Transverse colon (tissue), 4 donors: Measurements from ENCODE around the gene KCP. TPM values are rescaled to one million over a fixed set of nuclear protein-coding genes. Genes with fewer than 3 reads are reported as not detected.

Experiments
- DNase-seq: peaks from one replicate; pipeline ENCODE4 v3.0.0-alpha.2; 2019
- H3K27ac ChIP-seq, 4 donors: fragments of 200-600 bp; sonication (generic); 2 replicates each; pipeline ENCODE4 v1.5.1; 2016 to 2018; ENCODE audit warnings: inconsistent platforms in 4 of 4
- H3K27me3 ChIP-seq: fragments of 200-600 bp; sonication (generic); 2 replicates; pipeline ENCODE4 v1.5.1; 2017; ENCODE audit warnings: inconsistent platforms
- H3K36me3 ChIP-seq, 4 donors: fragments of 200-600 bp; sonication (generic); 2 replicates each; pipeline ENCODE4 v1.5.1; 2017 to 2019; ENCODE audit warnings: inconsistent platforms in 4 of 4
- H3K4me1 ChIP-seq, 4 donors: fragments of 200-600 bp; sonication (generic); 2 replicates each; pipeline ENCODE4 v1.5.1; 2017 to 2020; ENCODE audit warnings: inconsistent platforms in 4 of 4
- H3K4me3 ChIP-seq, 4 donors: fragments of 200-600 bp; sonication (generic); 1 replicate in 1 of 4; 2 replicates in 3 of 4; pipeline versions ENCODE4 v1.5.1 to v1.6.1; 2017 to 2019; ENCODE audit warnings: inconsistent platforms in 4 of 4
- H3K9me3 ChIP-seq, 2 donors: fragments of 200-600 bp; sonication (generic); 2 replicates each; pipeline ENCODE4 v1.5.1; 2017 to 2019; ENCODE audit warnings: inconsistent platforms in 2 of 2
- CTCF ChIP-seq, 5 experiments: fragments of 200-600 bp in 3 of 5; fragments of 450-650 bp in 2 of 5; sonication (generic) in 3 of 5; IDR thresholded peaks; 1 replicate in 2 of 5; 2 replicates in 3 of 5; pipeline ENCODE4 v1.5.1; 2016 to 2017; ENCODE audit warnings: antibody characterized with exemption in 5 of 5, inconsistent platforms in 3 of 5, mild to moderate bottlenecking in 2 of 5, moderate library complexity in 1 of 5
- EP300 ChIP-seq: sonication (generic); formaldehyde crosslinking; IDR thresholded peaks from one replicate; pipeline ENCODE4 v1.6.1; 2017; ENCODE audit warnings: antibody characterized with exemption, low read depth
- POLR2A ChIP-seq: fragments of 450-650 bp; IDR thresholded peaks from one replicate; pipeline ENCODE4 v1.6.1; 2016; ENCODE audit warnings: antibody characterized with exemption, mild to moderate bottlenecking, moderate library complexity
- POLR2AphosphoS5 ChIP-seq, 3 donors: sonication (generic); formaldehyde crosslinking; IDR thresholded peaks; one replicate each; pipeline ENCODE4 v1.6.1; 2016; ENCODE audit warnings: antibody characterized with exemption in 3 of 3
- WGBS, 2 donors: methylation state at CpG; one replicate each; pipeline ENCODE4 v1.1.5; 2018; ENCODE audit warnings: low coverage in 1 of 2; 5-methylcytosine and 5-hydroxymethylcytosine counted together
- in situ Hi-C, 4 donors: fragments of 200-750 bp; cut with MboI; loops; one replicate each; pipeline versions ENCODE4 v1.15.0 to v1.15.1; 2017; ENCODE audit warnings: low sequenced_read_pairs in 3 of 4, low pct_ligation_motif_present in 1 of 4, low pct_unique_long_range_greater_than_20kb in 1 of 4
- intact Hi-C: fragments of 100-400 bp; cut with DNase I; formaldehyde crosslinking; loops from one replicate; pipeline ENCODE4 v1.15.1; 2023; ENCODE audit warnings: low total_unique reads
- total RNA-seq, 4 donors: library from RNA; depleted of rRNA; stranded (reverse); fragments of >200 nt; gene quantifications; one replicate each; pipeline ENCODE4 v1.1.0, GENCODE V29; 2016

KCP gene
- total RNA-seq, 4 donors from 2014 or later, result 0.32 to 0.75 (median 0.68) TPM; not detected in 1

GRCh38 chr7:128849804-128850490 lies 60.6 kb downstream of the KCP start:
- no peak for DNase-seq
- Histone ChIP-seq H3K27me3 (no peaks in the 10 kb centered on the region), H3K4me3 (no peak overlapping the region), H3K9me3 (no peaks in the 10 kb centered on the region), H3K36me3 (no peaks in the 10 kb centered on the region), H3K27ac (no peak overlapping the region), H3K4me1 (no peaks in the 10 kb centered on the region)
- TF ChIP-seq POLR2AphosphoS5 (IDR thresholded peaks at IDR 0.05), result no peak
- no peak for TF ChIP-seq POLR2A
- TF ChIP-seq CTCF (IDR thresholded peaks at IDR 0.05), result no peak
- TF ChIP-seq EP300, result no peak
- in situ Hi-C loops, result loop anchor here in 2 of 4 donors (25.0 kb wide), 2 partner anchors 112 to 238 kb away; no protein-coding TSS in a partner anchor
- intact Hi-C loops, result no loop called here
- 81% methylated on average over 18 of the region's 18 CpGs; no CpG with 5 or more reads in 1 of the 2 donors for WGBS, 2 donors

- Histone ChIP-seq H3K27ac (no peak overlapping the region), H3K36me3 (no peaks in the 10 kb centered on the region)
Measured at GRCh38 chr7:128849156-128849515, 61.4 kb downstream of the KCP start.

DNA sequence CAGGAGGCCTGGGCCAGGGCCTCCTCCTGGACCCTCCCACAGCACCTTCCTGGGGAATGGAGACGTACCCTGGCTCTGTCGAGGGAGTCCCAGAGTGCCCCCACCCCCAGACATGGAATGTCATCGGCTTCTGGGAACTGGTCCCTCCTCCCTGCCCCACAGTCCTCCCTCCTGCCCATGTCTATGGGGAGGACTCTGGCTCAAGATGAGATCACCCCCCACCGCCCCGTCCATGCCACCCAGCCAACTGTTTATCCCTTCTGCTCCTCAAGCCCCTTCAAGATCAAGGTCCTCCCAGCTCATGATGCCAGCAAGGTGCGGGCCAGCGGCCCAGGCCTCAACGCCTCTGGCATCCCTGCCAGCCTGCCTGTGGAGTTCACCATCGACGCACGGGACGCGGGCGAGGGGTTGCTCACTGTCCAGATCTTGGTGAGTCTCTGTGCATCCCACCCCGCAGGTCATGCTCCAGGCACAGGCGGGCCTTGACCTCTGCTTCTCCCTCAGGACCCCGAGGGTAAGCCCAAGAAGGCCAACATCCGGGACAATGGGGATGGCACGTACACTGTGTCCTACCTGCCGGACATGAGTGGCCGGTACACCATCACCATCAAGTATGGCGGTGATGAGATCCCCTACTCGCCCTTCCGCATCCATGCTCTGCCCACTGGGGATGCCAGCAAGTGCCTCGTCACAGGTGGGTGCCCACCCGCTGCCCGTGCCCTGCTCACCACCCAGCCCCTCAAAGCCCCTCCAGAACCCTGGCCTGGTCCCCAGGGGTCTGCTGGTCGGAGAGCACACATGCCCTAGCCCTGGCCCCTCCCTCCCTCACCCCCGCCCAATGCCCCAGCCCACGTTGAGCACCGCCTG lies 62.0 kb downstream of the KCP start:
- Histone ChIP-seq H3K4me1 (no peaks in the 10 kb centered on the region), H3K27ac (no peak overlapping the region), H3K27me3 (no peaks in the 10 kb centered on the region), H3K9me3 (no peaks in the 10 kb centered on the region), H3K4me3 (no peak overlapping the region), H3K36me3 (no peaks in the 10 kb centered on the region)
- in situ Hi-C loops (no loop called here), intact Hi-C loops (no loop called here)
- TF ChIP-seq EP300 (no peak), POLR2A (no peak), CTCF (IDR thresholded peaks at IDR 0.05) (no peak), POLR2AphosphoS5 (IDR thresholded peaks at IDR 0.05) (no peak)
- WGBS, 2 donors, result 63 to 90% methylated on average over 4 to 31 of the region's 31 CpGs
- DNase-seq, result no peak

More at GRCh38 chr7:128849156-128849515, 61.4 kb downstream of the KCP start:
- H3K9me3 ChIP-seq, result no peaks in the 10 kb centered on the region
- no peaks in the 10 kb centered on the region for H3K4me1 ChIP-seq
- WGBS, 2 donors, result 91% methylated on average over 16 of the region's 16 CpGs; no CpG with 5 or more reads in 1 of the 2 donors
- H3K27me3 ChIP-seq, result no peaks in the 10 kb centered on the region
- H3K4me3 ChIP-seq, result no peak overlapping the region
- DNase-seq, result no peak
- in situ Hi-C loops, result no loop called here
- intact Hi-C loops, result no loop called here
- TF ChIP-seq CTCF (IDR thresholded peaks at IDR 0.05), result no peak
- no peak for TF ChIP-seq POLR2A
- TF ChIP-seq EP300, result no peak
- no peak for TF ChIP-seq POLR2AphosphoS5 (IDR thresholded peaks at IDR 0.05)

GRCh38 chr7:128847721-128848211 lies 62.7 kb downstream of the KCP start:
- Histone ChIP-seq H3K4me3 (no peak overlapping the region), H3K9me3 (no peaks in the 10 kb centered on the region), H3K36me3 (no peaks in the 10 kb centered on the region), H3K27ac (no peak overlapping the region), H3K4me1 (no peaks in the 10 kb centered on the region), H3K27me3 (no peaks in the 10 kb centered on the region)
- intact Hi-C loops (no loop called here), in situ Hi-C loops (no loop called here)
- DNase-seq, result no peak
- WGBS, 2 donors, result 88% methylated on average over 17 of the region's 17 CpGs; no CpG with 5 or more reads in 1 of the 2 donors
- TF ChIP-seq EP300 (no peak), POLR2AphosphoS5 (IDR thresholded peaks at IDR 0.05) (no peak), POLR2A (no peak), CTCF (IDR thresholded peaks at IDR 0.05) (no peak)
